ENCODE measurements around the gene C9orf153. TPM values are rescaled to one million over a fixed set of nuclear protein-coding genes. Genes with fewer than 3 reads are reported as not detected.

The C9orf153 gene
- total and polyA plus RNA-seq, 2 experiments from 2014 or later, result not detected

- 97% methylated on average over 5 of the region's 5 CpGs for WGBS (ENCODE audit: low lambda C conversion rate, missing lambda C conversion rate)
These were observed 84.2 kb downstream of the C9orf153 start for GRCh38 chr9:86175223-86175622.

More at GRCh38 chr9:86175223-86175622, 84.2 kb downstream of the C9orf153 start:
- Histone ChIP-seq H3K4me1 (ENCODE audit: insufficient read depth) (no peaks in the 10 kb centered on the region), H3K27ac (no peak overlapping the region), H3K27me3 (no peaks in the 10 kb centered on the region), H3K4me3 (no peak overlapping the region), H3K9me2 (replicated peaks; ENCODE audit: insufficient read depth) (no peaks in the 10 kb centered on the region), H2AFZ (no peak overlapping the region), H3K36me3 (replicated peaks; ENCODE audit: insufficient read depth, low read depth) (no peaks in the 10 kb centered on the region), H4K20me1 (ENCODE audit: insufficient read depth, poor library complexity, severe bottlenecking) (no peaks in the 10 kb centered on the region), H3K4me2 (no peak overlapping the region), H3K9me3 (ENCODE audit: low read depth) (no peaks in the 10 kb centered on the region), H3K79me2 (no peaks in the 10 kb centered on the region)
- DNase-seq (ENCODE audit: low spot score), result no peak
- TF ChIP-seq EZH2 (IDR thresholded peaks at IDR 0.05; ENCODE audit: borderline replicate concordance), result no peak

Small RNA genes lying within 50 kb of the gene (small RNA-seq; reads per million reads assigned to genes)
- gene AL137849.1 (not detected), gene RN7SKP264 (not detected)

Other genes starting within 250 kb of the C9orf153 start
- 140 and 152 TPM in 2 replicates for gene GOLM1, start 160.1 kb downstream of the C9orf153 start, total RNA-seq
- 152 and 164 TPM in 2 replicates for gene GOLM1, start 160.1 kb downstream of the C9orf153 start, polyA plus RNA-seq
- 50.6 and 57.1 TPM in 2 replicates for gene ISCA1, start 22.9 kb upstream of the C9orf153 start, total RNA-seq
- 34.2 and 38.5 TPM in 2 replicates for gene ISCA1, start 22.9 kb upstream of the C9orf153 start, polyA plus RNA-seq
- gene TUT7, start 94.8 kb upstream of the C9orf153 start, total RNA-seq, result 32.1 and 33.1 TPM in 2 replicates
- gene TUT7, start 94.8 kb upstream of the C9orf153 start, polyA plus RNA-seq, result 21.5 and 25.1 TPM in 2 replicates

Measured in hepatocyte (in vitro differentiated cells).